Measurements from ENCODE around the gene MYRIP.

Gene MYRIP

GRCh38 chr3:40230382-40230781 lies 421.0 kb downstream of the MYRIP start:
- Histone ChIP-seq H3K9ac (ENCODE audit: low read length) (no peak overlapping the region), H3K4me1 (ENCODE audit: insufficient read depth, low read length, severe bottlenecking) (no peaks in the 10 kb centered on the region), H3K9me3 (ENCODE audit: low read length) (no peaks in the 10 kb centered on the region), H3K27me3 (ENCODE audit: insufficient read depth, low read length) (no peaks in the 10 kb centered on the region), H4K20me1 (ENCODE audit: insufficient read depth, low read length) (no peaks in the 10 kb centered on the region), H3K36me3 (ENCODE audit: insufficient read depth, low read length) (no peaks in the 10 kb centered on the region), H3K4me2 (ENCODE audit: low read length) (no peak overlapping the region), H3K79me2 (ENCODE audit: insufficient read depth, low read length) (no peaks in the 10 kb centered on the region), H2AFZ (ENCODE audit: low read length) (no peak overlapping the region), H3F3A (ENCODE audit: insufficient read depth, low read length) (no peaks in the 10 kb centered on the region), H3K4me3 (ENCODE audit: low read depth, low read length, poor library complexity, severe bottlenecking) (no peak overlapping the region), H3K27ac (ENCODE audit: low read depth, low read length, poor library complexity, severe bottlenecking) (no peak overlapping the region), H3K9me2 (ENCODE audit: low read depth, low read length) (no peaks in the 10 kb centered on the region)
- no peak for TF ChIP-seq CTCF (IDR thresholded peaks at IDR 0.05; ENCODE audit: low read length)
- no peak for TF ChIP-seq EZH2 (IDR thresholded peaks at IDR 0.05; ENCODE audit: borderline replicate concordance, low read length)

- no peak overlapping the region for H3K4me2 ChIP-seq (ENCODE audit: low read length)
- no peak for TF ChIP-seq EZH2 (IDR thresholded peaks at IDR 0.05; ENCODE audit: borderline replicate concordance, low read length)
- no peak for TF ChIP-seq CTCF (IDR thresholded peaks at IDR 0.05; ENCODE audit: low read length)
- no peaks in the 10 kb centered on the region for H3K79me2 ChIP-seq (ENCODE audit: insufficient read depth, low read length)
- H3F3A ChIP-seq (ENCODE audit: insufficient read depth, low read length): no peaks in the 10 kb centered on the region
- no peaks in the 10 kb centered on the region for H4K20me1 ChIP-seq (ENCODE audit: insufficient read depth, low read length)
- no peaks in the 10 kb centered on the region for H3K9me3 ChIP-seq (ENCODE audit: low read length)
- no peaks in the 10 kb centered on the region for H3K27me3 ChIP-seq (ENCODE audit: insufficient read depth, low read length)
- H3K36me3 ChIP-seq (ENCODE audit: insufficient read depth, low read length): no peaks in the 10 kb centered on the region
- no peaks in the 10 kb centered on the region for H3K9me2 ChIP-seq (ENCODE audit: low read depth, low read length)
- no peak overlapping the region for H3K9ac ChIP-seq (ENCODE audit: low read length)
- no peak overlapping the region for H2AFZ ChIP-seq (ENCODE audit: low read length)
- no peak overlapping the region for H3K27ac ChIP-seq (ENCODE audit: low read depth, low read length, poor library complexity, severe bottlenecking)
- H3K4me3 ChIP-seq (ENCODE audit: low read depth, low read length, poor library complexity, severe bottlenecking): no peak overlapping the region
- no peaks in the 10 kb centered on the region for H3K4me1 ChIP-seq (ENCODE audit: insufficient read depth, low read length, severe bottlenecking)
These were observed 423.2 kb downstream of the MYRIP start for GRCh38 chr3:40232626-40233025.

- TF ChIP-seq EZH2 (IDR thresholded peaks at IDR 0.05; ENCODE audit: borderline replicate concordance, low read length): no peak
- TF ChIP-seq CTCF (IDR thresholded peaks at IDR 0.05; ENCODE audit: low read length): no peak
- H3K9me2 ChIP-seq (ENCODE audit: low read depth, low read length): no peaks in the 10 kb centered on the region
- no peak overlapping the region for H3K4me2 ChIP-seq (ENCODE audit: low read length)
- no peaks in the 10 kb centered on the region for H3F3A ChIP-seq (ENCODE audit: insufficient read depth, low read length)
- H3K27me3 ChIP-seq (ENCODE audit: insufficient read depth, low read length): no peaks in the 10 kb centered on the region
- H3K9ac ChIP-seq (ENCODE audit: low read length): no peak overlapping the region
- no peaks in the 10 kb centered on the region for H3K36me3 ChIP-seq (ENCODE audit: insufficient read depth, low read length)
- no peaks in the 10 kb centered on the region for H4K20me1 ChIP-seq (ENCODE audit: insufficient read depth, low read length)
- no peak overlapping the region for H2AFZ ChIP-seq (ENCODE audit: low read length)
- H3K27ac ChIP-seq (ENCODE audit: low read depth, low read length, poor library complexity, severe bottlenecking): no peak overlapping the region
- H3K79me2 ChIP-seq (ENCODE audit: insufficient read depth, low read length): no peaks in the 10 kb centered on the region
- H3K9me3 ChIP-seq (ENCODE audit: low read length): no peaks in the 10 kb centered on the region
- H3K4me3 ChIP-seq (ENCODE audit: low read depth, low read length, poor library complexity, severe bottlenecking): no peak overlapping the region
- H3K4me1 ChIP-seq (ENCODE audit: insufficient read depth, low read length, severe bottlenecking): no peaks in the 10 kb centered on the region
These were observed 427.8 kb downstream of the MYRIP start for GRCh38 chr3:40237159-40237558.

All from OCI-LY1 (cell line).